CD14-positive monocyte (primary cell): Measurements from ENCODE around the gene POLG. TPM values are rescaled to one million over a fixed set of nuclear protein-coding genes. Genes with fewer than 3 reads are reported as not detected.

Experiments used
- DNase-seq, 3 donors: peaks; one replicate each; pipeline ENCODE4 v3.0.0-alpha.2; 2011 to 2022
- H2AFZ ChIP-seq: 2 replicates; pipeline ENCODE4 v1.6.0; 2012; ENCODE audit warnings: mild to moderate bottlenecking, low read depth, low read length, inconsistent platforms; ENCODE audit not compliant: insufficient read depth, poor library complexity, severe bottlenecking
- H3K27ac ChIP-seq, 2 donors: 1 replicate in 1 of 2; 2 replicates in 1 of 2; pipeline ENCODE4 v1.5.1; 2012 to 2013; ENCODE audit warnings: low read length in 2 of 2, control low read depth in 1 of 2, inconsistent platforms in 1 of 2, low read depth in 1 of 2, mild to moderate bottlenecking in 1 of 2
- H3K27me3 ChIP-seq, 2 donors: one replicate each; pipeline versions ENCODE4 v1.6.0 to v1.6.1; 2011 to 2013; ENCODE audit warnings: low read length in 2 of 2; ENCODE audit not compliant: control insufficient read depth in 2 of 2, insufficient read depth in 2 of 2
- H3K36me3 ChIP-seq, 2 donors: replicated peaks in 1 of 2; 1 replicate in 1 of 2; 2 replicates in 1 of 2; pipeline versions ENCODE4 v1.5.1 to v1.6.1; 2012 to 2013; ENCODE audit warnings: low read length in 2 of 2, control low read depth in 1 of 2, inconsistent platforms in 1 of 2, mild to moderate bottlenecking in 1 of 2; ENCODE audit not compliant: insufficient read depth in 2 of 2, control insufficient read depth in 1 of 2
- H3K4me1 ChIP-seq, 2 donors: 1 replicate in 1 of 2; 2 replicates in 1 of 2; pipeline versions ENCODE4 v1.5.1 to v1.6.1; 2012 to 2013; ENCODE audit warnings: low read length in 2 of 2, control low read depth in 1 of 2, inconsistent platforms in 1 of 2, mild to moderate bottlenecking in 1 of 2, moderate library complexity in 1 of 2; ENCODE audit not compliant: insufficient read depth in 2 of 2, control insufficient read depth in 1 of 2
- H3K4me2 ChIP-seq: replicated peaks from 2 replicates; pipeline ENCODE3; 2012; ENCODE audit warnings: low read length, moderate library complexity, mild to moderate bottlenecking; ENCODE audit not compliant: poor library complexity, severe bottlenecking; ENCODE audit errors: extremely low read depth
- H3K4me3 ChIP-seq, 3 experiments: fragments of 200-600 bp in 1 of 3; sonication (generic) in 1 of 3; replicated peaks in 1 of 3; 1 replicate in 2 of 3; 2 replicates in 1 of 3; pipeline ENCODE4 v1.5.1; 2011 to 2013; ENCODE audit warnings: low read length in 3 of 3, mild to moderate bottlenecking in 3 of 3, control low read depth in 2 of 3, low read depth in 2 of 3, inconsistent platforms in 1 of 3, moderate library complexity in 1 of 3
- H3K79me2 ChIP-seq: 2 replicates; pipeline ENCODE4 v1.6.0; 2012; ENCODE audit warnings: mild to moderate bottlenecking, control low read depth, inconsistent platforms, low read length, moderate library complexity; ENCODE audit not compliant: insufficient read depth
- H3K9ac ChIP-seq: 2 replicates; pipeline ENCODE4 v1.6.0; 2017; ENCODE audit warnings: low read length, mild to moderate bottlenecking; ENCODE audit not compliant: insufficient read depth, poor library complexity, severe bottlenecking
- H3K9me3 ChIP-seq, 2 donors: replicated peaks in 1 of 2; 1 replicate in 1 of 2; 2 replicates in 1 of 2; pipeline versions ENCODE4 v1.5.1 to v1.6.1; 2012 to 2013; ENCODE audit warnings: low read length in 2 of 2, control low read depth in 1 of 2; ENCODE audit not compliant: control insufficient read depth in 1 of 2, insufficient read depth in 1 of 2
- H4K20me1 ChIP-seq: 2 replicates; pipeline ENCODE4 v1.6.0; 2012; ENCODE audit warnings: mild to moderate bottlenecking, low read length, control low read depth, moderate library complexity; ENCODE audit not compliant: insufficient read depth
- H3K27ac Mint-ChIP-seq, 7 donors: one replicate each; pipeline ENCODE4 v1.8.0; 2020; ENCODE audit warnings: mild to moderate bottlenecking in 7 of 7, mixed read lengths in 7 of 7, moderate library complexity in 6 of 7, inconsistent platforms in 2 of 7
- H3K27me3 Mint-ChIP-seq, 3 donors: one replicate each; pipeline ENCODE4 v1.8.0; 2021 to 2022; ENCODE audit warnings: low read depth in 3 of 3, mild to moderate bottlenecking in 3 of 3, mixed read lengths in 3 of 3, moderate library complexity in 3 of 3, inconsistent platforms in 1 of 3
- H3K36me3 Mint-ChIP-seq, 2 donors: one replicate each; pipeline ENCODE4 v1.8.0; 2020; ENCODE audit warnings: mixed read lengths in 2 of 2, inconsistent platforms in 1 of 2, mild to moderate bottlenecking in 1 of 2
- H3K4me1 Mint-ChIP-seq: one replicate; pipeline ENCODE4 v1.8.0; 2020; ENCODE audit warnings: mild to moderate bottlenecking, mixed read lengths
- H3K4me3 Mint-ChIP-seq, 2 donors: one replicate each; pipeline ENCODE4 v1.8.0; 2020; ENCODE audit warnings: mild to moderate bottlenecking in 2 of 2, mixed read lengths in 2 of 2, moderate library complexity in 1 of 2
- H3K9me3 Mint-ChIP-seq, 7 donors: one replicate each; pipeline ENCODE4 v1.8.0; 2020 to 2022; ENCODE audit warnings: mixed read lengths in 7 of 7, mild to moderate bottlenecking in 6 of 7, moderate library complexity in 6 of 7, inconsistent platforms in 2 of 7
- CTCF ChIP-seq: fragments of 200-600 bp; IDR thresholded peaks from one replicate; pipeline ENCODE4 v1.8.0; 2022; ENCODE audit warnings: antibody characterized with exemption, mild to moderate bottlenecking
- WGBS: methylation state at CpG from one replicate; pipeline ENCODE4 v1.1.5; 2013; ENCODE audit warnings: missing lambda C conversion rate; ENCODE audit not compliant: insufficient coverage; 5-methylcytosine and 5-hydroxymethylcytosine counted together
- intact Hi-C, 2 donors: fragments of 100-400 bp; cut with micrococcal nuclease; formaldehyde crosslinking; loops; one replicate each; pipeline versions ENCODE4 v1.15.0 to v1.15.1; 2023
- polyA plus RNA-seq, 3 donors: library from polyadenylated mRNA; depleted of rRNA in 1 of 3; unstranded in 2 of 3; stranded (reverse) in 1 of 3; fragments of 300-500 nt in 2 of 3; fragments of >200 nt in 1 of 3; fragmentation: Illumina TruSeq in 2 of 3; gene quantifications; 1 replicate in 2 of 3; 2 replicates in 1 of 3; pipeline ENCODE4 v1.2.3, GENCODE V29; 2012 to 2021

The POLG gene
- polyA plus RNA-seq, 3 donors: 19.2 to 66.7 (median 21.6) TPM

- Mint-ChIP-seq H3K27ac (no peak overlapping the region), H3K4me1 (peaks cover 49% of the 10 kb centered on the region), H3K9me3 (peaks cover 0 to 17% (median 4%) of the 10 kb centered on the region in 7 donors), H3K36me3 (peaks cover 3% of the 10 kb centered on the region in 2 donors), H3K27me3 (peaks cover 41 to 56% (median 52%) of the 10 kb centered on the region in 3 donors), H3K4me3 (no peak overlapping the region)
- H3K9ac ChIP-seq: no peak overlapping the region
- no peak for TF ChIP-seq CTCF
- H3K79me2 ChIP-seq: no peaks in the 10 kb centered on the region
- H2AFZ ChIP-seq: no peak overlapping the region
- intact Hi-C loops: no loop called here
- peaks cover 0 to 29% of the 10 kb centered on the region in 2 donors for H3K9me3 ChIP-seq
- H3K4me3 ChIP-seq: no peak overlapping the region
- DNase-seq: no peak
- H3K27ac ChIP-seq: no peak overlapping the region
- peaks cover 34 to 40% of the 10 kb centered on the region in 2 donors for H3K27me3 ChIP-seq
- H3K36me3 ChIP-seq: no peaks in the 10 kb centered on the region
- H3K4me2 ChIP-seq: no peak overlapping the region
- peaks cover 38 to 42% of the 10 kb centered on the region in 2 donors for H3K4me1 ChIP-seq
- H4K20me1 ChIP-seq: no peaks in the 10 kb centered on the region
- WGBS: no CpG with 5 or more reads among the region's 3 CpGs
Observed at GRCh38 chr15:89381331-89381730, 46.7 kb upstream of the POLG start.

GRCh38 chr15:89379818-89380217 lies 45.2 kb upstream of the POLG start:
- Histone ChIP-seq H3K27ac (no peak overlapping the region), H3K4me3 (no peak overlapping the region), H3K9me3 (peaks cover 0 to 41% of the 10 kb centered on the region in 2 donors), H2AFZ (peak overlapping the region; percentile 74), H3K4me1 (peaks cover 23 to 28% of the 10 kb centered on the region in 2 donors), H3K9ac (no peak overlapping the region), H4K20me1 (no peaks in the 10 kb centered on the region), H3K4me2 (no peak overlapping the region), H3K36me3 (no peaks in the 10 kb centered on the region), H3K79me2 (no peaks in the 10 kb centered on the region), H3K27me3 (peaks cover 47 to 55% of the 10 kb centered on the region in 2 donors)
- Mint-ChIP-seq H3K27ac (no peak overlapping the region), H3K4me1 (peaks cover 35% of the 10 kb centered on the region), H3K27me3 (peaks cover 55 to 69% (median 67%) of the 10 kb centered on the region in 3 donors), H3K9me3 (peaks cover 0 to 19% (median 8%) of the 10 kb centered on the region in 7 donors), H3K4me3 (peak overlapping the region in 1 of 2 donors; percentile 71), H3K36me3 (peaks cover 3 to 7% of the 10 kb centered on the region in 2 donors)
- no peak for DNase-seq
- WGBS: 100% methylated on average over 1 of the region's 5 CpGs
- no peak for TF ChIP-seq CTCF
- intact Hi-C loops: no loop called here
